Heart left ventricle (tissue), 16 donors: ENCODE measurements around the gene FAHD1. TPM values are rescaled to one million over a fixed set of nuclear protein-coding genes. Genes with fewer than 3 reads are reported as not detected.

Experiments
- ATAC-seq, 4 donors: fragments of 200-7000 bp; cut with Tn5 transposase; one replicate each; pipeline ENCODE4 v1.9.1; 2020 to 2022; ENCODE audit warnings: moderate library complexity in 4 of 4, mild to moderate bottlenecking in 3 of 4, moderate number of reproducible peaks in 1 of 4
- DNase-seq, 5 donors: peaks; one replicate each; pipeline ENCODE4 v3.0.0-alpha.2; 2020
- H3K27ac ChIP-seq, 12 donors: fragments of 200-600 bp; sonication (generic) in 4 of 12; one replicate each; pipeline versions ENCODE4 v1.5.0 to v1.8.0; 2016 to 2022; ENCODE audit warnings: mild to moderate bottlenecking in 2 of 12
- H3K27me3 ChIP-seq, 9 donors: fragments of 200-600 bp; sonication (generic) in 2 of 9; one replicate each; pipeline versions ENCODE4 v1.5.1 to v1.8.0; 2016 to 2022; ENCODE audit warnings: mild to moderate bottlenecking in 3 of 9
- H3K36me3 ChIP-seq, 9 donors: fragments of 200-600 bp; sonication (generic) in 2 of 9; one replicate each; pipeline versions ENCODE4 v1.5.0 to v1.8.0; 2018 to 2022; ENCODE audit warnings: mild to moderate bottlenecking in 2 of 9
- H3K4me1 ChIP-seq, 12 donors: fragments of 200-600 bp; sonication (generic) in 4 of 12; one replicate each; pipeline versions ENCODE4 v1.5.0 to v1.8.0; 2016 to 2022; ENCODE audit warnings: mild to moderate bottlenecking in 3 of 12
- H3K4me3 ChIP-seq, 12 donors: fragments of 200-600 bp; sonication (generic) in 4 of 12; one replicate each; pipeline versions ENCODE4 v1.5.0 to v1.8.0; 2017 to 2022; ENCODE audit warnings: mild to moderate bottlenecking in 9 of 12, moderate library complexity in 4 of 12
- H3K9me3 ChIP-seq, 12 donors: fragments of 200-600 bp; sonication (generic) in 4 of 12; one replicate each; pipeline versions ENCODE4 v1.5.0 to v1.8.0; 2016 to 2022; ENCODE audit warnings: mild to moderate bottlenecking in 1 of 12
- POLR2A ChIP-seq, 2 donors: fragments of 450-650 bp; IDR thresholded peaks; one replicate each; pipeline ENCODE4 v1.6.1; 2017; ENCODE audit warnings: antibody characterized with exemption in 2 of 2, mild to moderate bottlenecking in 2 of 2, moderate library complexity in 2 of 2
- WGBS, 4 donors: extraction: QIAGEN DNeasy Blood & Tissue Kit in 2 of 4; methylation state at CpG; one replicate each; pipeline versions ENCODE4 v1.1.5 to v1.1.7; 2013 to 2018; 5-methylcytosine and 5-hydroxymethylcytosine counted together
- intact Hi-C, 10 donors: fragments of 100-400 bp; cut with DNase I; formaldehyde crosslinking; loops; one replicate each; pipeline versions ENCODE4 v1.11.1 to v1.14.2; 2022
- polyA plus RNA-seq, 2 donors: library from polyadenylated mRNA; stranded (reverse); fragments of 200-250 nt; gene quantifications; one replicate each; pipeline ENCODE4 v1.2.3, GENCODE V29; 2013
- total RNA-seq, 9 donors: library from RNA; depleted of rRNA in 2 of 9; stranded (reverse); fragments of >200 nt in 2 of 9; fragmentation: NEBNext Ultra II Directional in 3 of 9; extraction: Animal tissue kit (Norgen Biotek cat#: 25700) in 3 of 9; gene quantifications; one replicate each; pipeline versions ENCODE4 v1.1.0 to v1.2.4, GENCODE V29; 2016 to 2023
- TF ChIP-seq, protein P1 (sequence below), 12 donors: fragments of 200-600 bp; sonication (generic) in 4 of 12; IDR thresholded peaks; one replicate each; pipeline versions ENCODE4 v1.5.0 to v1.8.0; 2018 to 2022; ENCODE audit warnings: antibody characterized with exemption in 12 of 12, mild to moderate bottlenecking in 5 of 12
- donor health status: ischemic (EF 13 %, LVEDD 7.1; RV severe dilation, severe dysfunction).
- donor health status: healthy with polysubstance abuse.
- donor health status: DM: no; HTN: yes; CAD: no.
- donor health status: DM: no; HTN: no; CAD: no.
- donor health status: ischemic (EF 25% LVEDD 6.9; RV normal size, moderate dysfunction).
- donor health status: ischemic (EF 25% LVEDD 5.7; RV mildly dilated, moderate dysfunction).
- donor health status: healthy.
- donor health status: DM: yes; HTN: yes; CAD: no.
- donor health status: ischemic (EF 35%, LVEDD 5.7; RV mildly dilated, moderate dysfunction).
- donor health status: nonischemic (EF 11% LVEDD 7.7; RV severe dilation, severe dysfunction).
- donor health status: DM: yes; HTN: yes; CAD: no.
- donor health status: PGD.
- donor health status: ischemic (EF 29% LVEDD 5.4; RV normal size, mild dysfunction).
- donor health status: nonischemic (EF 23%, LVEDD 6.1; RV moderate dilation, normal function).

The FAHD1 gene
- total and polyA plus RNA-seq, 11 donors = 19.2 to 83.8 (median 32.9) TPM

DNA sequence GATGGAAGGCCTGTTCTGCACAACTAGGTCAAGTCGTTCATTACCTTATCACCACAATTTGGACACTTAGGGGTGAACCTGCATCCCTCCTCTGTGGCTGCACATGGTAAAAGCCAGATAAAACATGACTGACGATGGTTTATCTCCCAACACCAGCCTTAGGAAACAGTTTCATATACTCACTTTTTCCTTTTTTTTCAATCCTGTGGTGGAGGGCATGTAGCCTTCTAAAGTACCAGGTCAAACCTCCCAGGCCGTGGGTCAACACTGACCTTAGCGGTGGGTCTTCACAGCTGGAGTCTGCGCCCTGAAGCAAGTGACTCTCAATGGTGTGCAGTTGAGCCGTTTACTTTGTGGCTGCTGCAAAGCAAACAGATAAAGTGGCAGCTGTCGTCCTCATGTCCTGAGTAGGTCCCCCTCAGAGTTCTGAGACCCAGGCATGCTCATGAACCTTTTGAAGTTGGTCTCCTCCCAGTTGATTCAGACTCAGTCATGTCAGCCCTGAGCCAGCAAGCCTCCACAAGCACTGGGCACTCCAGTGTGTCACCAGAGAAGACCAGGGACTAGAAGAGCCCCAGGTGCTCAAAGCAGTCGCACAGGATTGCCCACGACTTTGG, 5.9 kb downstream of the FAHD1 start:
- no peak for DNase-seq
- no peak overlapping the region for H3K27ac ChIP-seq
- H3K9me3 ChIP-seq = no peaks in the 10 kb centered on the region
- 64 to 76% (median 70%) methylated on average over 9 of the region's 9 CpGs for WGBS, 4 donors
- H3K27me3 ChIP-seq = no peaks in the 10 kb centered on the region
- H3K4me3 ChIP-seq = no peak overlapping the region
- intact Hi-C loops = no loop called here
- peaks cover 4 to 26% (median 18%) of the 10 kb centered on the region in 12 donors for H3K4me1 ChIP-seq
- TF ChIP-seq, protein P1, sequence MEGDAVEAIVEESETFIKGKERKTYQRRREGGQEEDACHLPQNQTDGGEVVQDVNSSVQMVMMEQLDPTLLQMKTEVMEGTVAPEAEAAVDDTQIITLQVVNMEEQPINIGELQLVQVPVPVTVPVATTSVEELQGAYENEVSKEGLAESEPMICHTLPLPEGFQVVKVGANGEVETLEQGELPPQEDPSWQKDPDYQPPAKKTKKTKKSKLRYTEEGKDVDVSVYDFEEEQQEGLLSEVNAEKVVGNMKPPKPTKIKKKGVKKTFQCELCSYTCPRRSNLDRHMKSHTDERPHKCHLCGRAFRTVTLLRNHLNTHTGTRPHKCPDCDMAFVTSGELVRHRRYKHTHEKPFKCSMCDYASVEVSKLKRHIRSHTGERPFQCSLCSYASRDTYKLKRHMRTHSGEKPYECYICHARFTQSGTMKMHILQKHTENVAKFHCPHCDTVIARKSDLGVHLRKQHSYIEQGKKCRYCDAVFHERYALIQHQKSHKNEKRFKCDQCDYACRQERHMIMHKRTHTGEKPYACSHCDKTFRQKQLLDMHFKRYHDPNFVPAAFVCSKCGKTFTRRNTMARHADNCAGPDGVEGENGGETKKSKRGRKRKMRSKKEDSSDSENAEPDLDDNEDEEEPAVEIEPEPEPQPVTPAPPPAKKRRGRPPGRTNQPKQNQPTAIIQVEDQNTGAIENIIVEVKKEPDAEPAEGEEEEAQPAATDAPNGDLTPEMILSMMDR (IDR thresholded peaks at IDR 0.05) = no peak
- no peak for TF ChIP-seq POLR2A (IDR thresholded peaks at IDR 0.05)
- ATAC-seq = no peak
- peaks cover 0 to 22% (median 13%) of the 10 kb centered on the region in 9 donors for H3K36me3 ChIP-seq

DNA sequence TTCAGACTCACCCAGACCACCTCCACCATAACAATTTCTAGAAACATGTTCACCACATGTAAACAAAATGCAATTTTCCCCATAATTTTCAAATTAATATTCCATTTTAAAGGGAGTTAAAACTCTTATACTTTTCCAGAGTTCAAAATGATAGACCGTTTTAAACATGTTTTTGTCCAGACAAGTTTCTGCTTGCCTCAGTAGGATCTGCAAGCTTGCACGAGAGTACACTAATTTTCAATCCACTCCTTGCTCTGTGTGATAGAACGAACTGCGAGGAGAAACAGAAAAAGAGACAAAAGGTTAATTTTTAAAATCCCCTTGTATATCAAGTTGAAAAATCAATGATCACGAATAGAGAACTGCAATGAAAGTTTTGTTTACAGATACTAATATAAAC, 7.1 kb downstream of the FAHD1 start:
- H3K27me3 ChIP-seq = no peaks in the 10 kb centered on the region
- no peak overlapping the region for H3K4me3 ChIP-seq
- intact Hi-C loops = no loop called here
- H3K9me3 ChIP-seq = no peaks in the 10 kb centered on the region
- DNase-seq (no peak), ATAC-seq (no peak)
- H3K4me1 ChIP-seq = peaks cover 0 to 15% (median 7%) of the 10 kb centered on the region in 12 donors
- TF ChIP-seq, protein P1 (IDR thresholded peaks at IDR 0.05) = no peak
- TF ChIP-seq POLR2A (IDR thresholded peaks at IDR 0.05) = no peak
- peaks cover 0 to 18% (median 13%) of the 10 kb centered on the region in 9 donors for H3K36me3 ChIP-seq
- H3K27ac ChIP-seq = no peak overlapping the region
- WGBS, 4 donors = 88 to 92% (median 91%) methylated on average over 5 of the region's 5 CpGs

DNA sequence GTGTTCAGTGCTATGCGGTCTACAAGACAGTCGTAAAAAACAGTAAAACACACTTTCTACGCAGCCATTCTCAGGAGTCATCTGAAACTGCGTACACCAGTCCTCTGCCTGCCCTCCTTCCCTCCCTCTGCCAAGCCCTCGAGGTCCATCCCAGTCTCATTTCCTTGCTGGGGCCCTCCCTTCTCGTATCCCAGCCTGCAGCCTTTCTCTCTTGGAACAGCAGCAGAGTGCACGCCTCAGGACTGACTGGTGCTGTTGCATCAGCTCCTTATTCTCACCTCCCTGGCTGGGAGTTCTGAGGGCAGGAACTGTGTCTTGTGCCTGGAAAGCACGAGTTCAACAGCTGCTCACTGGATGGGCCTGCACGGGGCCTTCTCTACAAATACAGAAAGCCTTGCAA, 12.5 kb downstream of the FAHD1 start:
- H3K4me1 ChIP-seq = no peaks in the 10 kb centered on the region
- DNase-seq (no peak), ATAC-seq (no peak)
- H3K27ac ChIP-seq = no peak overlapping the region
- TF ChIP-seq, protein P1 (IDR thresholded peaks at IDR 0.05) = no peak
- no peak for TF ChIP-seq POLR2A (IDR thresholded peaks at IDR 0.05)
- no peaks in the 10 kb centered on the region for H3K9me3 ChIP-seq
- peaks cover 0 to 8% (median 0%) of the 10 kb centered on the region in 9 donors for H3K36me3 ChIP-seq
- 65 to 73% (median 70%) methylated on average over 9 of the region's 9 CpGs for WGBS, 4 donors
- intact Hi-C loops = no loop called here
- no peak overlapping the region for H3K4me3 ChIP-seq
- H3K27me3 ChIP-seq = no peaks in the 10 kb centered on the region

DNA sequence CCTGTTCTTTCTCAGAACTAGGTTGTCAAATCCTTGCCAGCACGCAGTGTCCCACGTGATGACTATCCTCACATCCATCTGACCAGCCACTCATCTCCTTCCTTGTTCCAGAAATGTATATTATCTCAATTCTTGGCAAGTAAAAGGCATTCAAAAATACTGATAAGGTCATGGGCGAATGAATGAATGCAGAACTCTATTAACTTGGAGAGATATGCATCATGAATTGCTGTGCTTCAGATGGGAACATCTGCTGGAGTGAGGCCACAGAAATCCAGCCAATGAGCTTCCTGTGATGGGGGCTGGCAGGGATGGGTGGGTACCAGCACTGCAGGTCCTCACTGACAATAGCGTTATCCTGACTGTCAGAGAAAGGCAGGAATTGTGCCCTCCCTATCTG, 19.0 kb downstream of the FAHD1 start:
- no peak overlapping the region for H3K4me3 ChIP-seq
- no peak for TF ChIP-seq POLR2A (IDR thresholded peaks at IDR 0.05)
- TF ChIP-seq, protein P1 (IDR thresholded peaks at IDR 0.05) = no peak
- intact Hi-C loops = no loop called here
- DNase-seq = no peak
- 37 to 44% (median 39%) methylated on average over 4 of the region's 4 CpGs for WGBS, 4 donors
- no peaks in the 10 kb centered on the region for H3K36me3 ChIP-seq
- no peaks in the 10 kb centered on the region for H3K9me3 ChIP-seq
- no peaks in the 10 kb centered on the region for H3K4me1 ChIP-seq
- peaks cover 0 to 6% (median 0%) of the 10 kb centered on the region in 9 donors for H3K27me3 ChIP-seq
- ATAC-seq = no peak
- H3K27ac ChIP-seq = no peak overlapping the region
